SJSA1 (cell line): ENCODE measurements around the gene MFRP. TPM values are rescaled to one million over a fixed set of nuclear protein-coding genes. Genes with fewer than 3 reads are reported as not detected.

Experiments
- DNase-seq, 2 experiments: peaks; one replicate each; pipeline ENCODE4 v3.0.0-alpha.2; 2015 to 2020; ENCODE audit warnings: low spot score in 2 of 2, low read depth in 1 of 2
- H3K27ac ChIP-seq: fragments of 250-450 bp; sonication (Bioruptor Pico); 2 replicates; pipeline ENCODE4 v1.5.1; 2020; ENCODE audit warnings: mild to moderate bottlenecking, moderate library complexity
- H3K27me3 ChIP-seq: fragments of 250-450 bp; sonication (Bioruptor Pico); replicated peaks from 2 replicates; pipeline ENCODE4 v1.5.1; 2020; ENCODE audit warnings: mild to moderate bottlenecking, moderate library complexity
- H3K36me3 ChIP-seq: fragments of 250-450 bp; sonication (Bioruptor Pico); 2 replicates; pipeline ENCODE4 v1.5.1; 2020; ENCODE audit warnings: mild to moderate bottlenecking
- H3K4me1 ChIP-seq: fragments of 250-450 bp; sonication (Bioruptor Pico); replicated peaks from 2 replicates; pipeline ENCODE4 v1.6.1; 2021; ENCODE audit warnings: mild to moderate bottlenecking
- H3K4me3 ChIP-seq: fragments of 250-450 bp; sonication (Bioruptor Pico); 2 replicates; pipeline ENCODE4 v1.5.1; 2020; ENCODE audit warnings: mild to moderate bottlenecking
- H3K9me3 ChIP-seq: fragments of 250-450 bp; sonication (Bioruptor Pico); replicated peaks from 2 replicates; pipeline ENCODE4 v1.5.1; 2020; ENCODE audit warnings: mild to moderate bottlenecking
- total RNA-seq: library from RNA; depleted of rRNA; stranded (reverse); fragments of >200 nt; shearing (Covaris generic); gene quantifications from 2 replicates; pipeline ENCODE4 v1.2.3, GENCODE V29; 2014

MFRP gene
- total RNA-seq, 1 experiment from 2014 or later: not detected

- no peak for DNase-seq
- Histone ChIP-seq H3K4me1 (peaks cover 34% of the 10 kb centered on the region), H3K4me3 (no peak overlapping the region), H3K27ac (no peak overlapping the region), H3K36me3 (peaks cover 9% of the 10 kb centered on the region), H3K27me3 (no peaks in the 10 kb centered on the region), H3K9me3 (no peaks in the 10 kb centered on the region)
These were observed 5.1 kb downstream of the MFRP start for GRCh38 chr11:119341222-119342022.

GRCh38 chr11:119340335-119341221 lies 5.9 kb downstream of the MFRP start, which contains the start of gene C1QTNF5:
C1QTNF5 (minus strand) TSS chr11:119340883; CDS start chr11:119340397, 486 bp downstream.
- Histone ChIP-seq H3K27ac (no peak within 1 kb of the TSS), H3K4me3 (peak within 1 kb of the TSS; percentile 35), H3K4me1 (peaks cover 42% of the 10 kb centered on the region), H3K36me3 (peaks cover 17% of the 10 kb centered on the region), H3K9me3 (no peaks in the 10 kb centered on the region), H3K27me3 (no peaks in the 10 kb centered on the region)
- DNase-seq: no peak

- Histone ChIP-seq H3K36me3 (peaks cover 22% of the 10 kb centered on the region), H3K27me3 (no peaks in the 10 kb centered on the region), H3K27ac (no peak overlapping the region), H3K4me1 (peaks cover 50% of the 10 kb centered on the region), H3K4me3 (peak overlapping the region; percentile 35), H3K9me3 (no peaks in the 10 kb centered on the region)
- peak in 1 of 2 experiments; percentile 37 for DNase-seq
These were observed 6.7 kb downstream of the MFRP start for GRCh38 chr11:119339589-119340334.

GRCh38 chr11:119338965-119339588 lies 7.4 kb downstream of the MFRP start:
- H3K27ac ChIP-seq: peak overlapping the region; percentile 25
- H3K9me3 ChIP-seq: no peaks in the 10 kb centered on the region
- no peak for DNase-seq
- H3K4me1 ChIP-seq: peaks cover 50% of the 10 kb centered on the region
- H3K27me3 ChIP-seq: no peaks in the 10 kb centered on the region
- H3K4me3 ChIP-seq: no peak overlapping the region
- peaks cover 22% of the 10 kb centered on the region for H3K36me3 ChIP-seq

GRCh38 chr11:119338318-119338890 lies 8.1 kb downstream of the MFRP start:
- Histone ChIP-seq H3K36me3 (peaks cover 22% of the 10 kb centered on the region), H3K9me3 (no peaks in the 10 kb centered on the region), H3K27me3 (no peaks in the 10 kb centered on the region), H3K4me1 (peaks cover 50% of the 10 kb centered on the region), H3K27ac (peak overlapping the region; percentile 25), H3K4me3 (no peak overlapping the region)
- DNase-seq: no peak

- H3K4me1 ChIP-seq: peaks cover 50% of the 10 kb centered on the region
- H3K4me3 ChIP-seq: peak overlapping the region; percentile 25
- H3K27me3 ChIP-seq: no peaks in the 10 kb centered on the region
- peaks cover 22% of the 10 kb centered on the region for H3K36me3 ChIP-seq
- no peaks in the 10 kb centered on the region for H3K9me3 ChIP-seq
- DNase-seq: peak; percentile 96
- H3K27ac ChIP-seq: peak overlapping the region; percentile 63
These were observed 8.8 kb downstream of the MFRP start for GRCh38 chr11:119337581-119338317.

DNA sequence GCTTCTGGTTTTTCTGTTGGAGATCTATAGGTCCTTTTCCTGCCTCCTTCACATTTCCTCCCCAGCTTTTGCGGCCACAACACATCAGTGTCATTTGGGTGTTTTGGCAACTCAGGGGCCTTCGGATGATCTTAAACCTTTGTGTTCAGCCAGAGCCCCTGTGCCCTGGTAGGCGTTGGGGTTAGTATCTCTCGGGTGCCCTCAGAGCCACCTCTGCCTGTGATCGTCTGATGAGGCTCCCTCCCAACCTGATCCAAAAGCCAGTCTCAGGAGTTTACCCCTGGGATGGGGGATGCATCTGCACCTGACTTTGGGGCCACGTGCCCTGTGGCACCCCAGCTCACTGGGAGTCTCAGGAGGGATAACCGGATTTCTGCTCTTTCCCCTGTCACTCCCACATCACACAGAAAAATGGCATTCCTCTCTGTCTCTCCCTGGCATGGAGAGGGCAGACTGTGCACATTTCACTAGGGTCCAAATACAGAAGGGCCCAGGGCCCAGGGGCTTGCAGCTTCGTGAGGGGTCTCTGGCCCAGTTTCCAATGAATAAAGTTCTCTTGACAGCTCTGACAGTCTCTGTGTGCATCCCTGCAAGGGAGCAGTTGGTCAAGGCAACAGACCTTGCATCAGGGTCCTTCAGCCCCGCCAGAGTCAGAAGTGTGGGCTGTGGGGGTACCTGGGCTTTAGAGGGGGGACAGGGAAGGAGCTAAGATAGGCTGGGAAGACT lies 9.6 kb downstream of the MFRP start:
- no peaks in the 10 kb centered on the region for H3K27me3 ChIP-seq
- H3K4me1 ChIP-seq: peaks cover 50% of the 10 kb centered on the region
- DNase-seq: no peak
- H3K4me3 ChIP-seq: peak overlapping the region; percentile 25
- no peaks in the 10 kb centered on the region for H3K9me3 ChIP-seq
- peaks cover 22% of the 10 kb centered on the region for H3K36me3 ChIP-seq
- peak overlapping the region; percentile 63 for H3K27ac ChIP-seq

GRCh38 chr11:119335655-119336543 lies 10.6 kb downstream of the MFRP start:
- Histone ChIP-seq H3K36me3 (peaks cover 22% of the 10 kb centered on the region), H3K27me3 (no peaks in the 10 kb centered on the region), H3K9me3 (no peaks in the 10 kb centered on the region), H3K4me1 (peaks cover 50% of the 10 kb centered on the region), H3K27ac (no peak overlapping the region), H3K4me3 (peak overlapping the region; percentile 69)
- DNase-seq: no peak

GRCh38 chr11:119335091-119335654 lies 11.3 kb downstream of the MFRP start:
- DNase-seq: no peak
- peaks cover 49% of the 10 kb centered on the region for H3K4me1 ChIP-seq
- peak overlapping the region; percentile 85 for H3K27ac ChIP-seq
- H3K4me3 ChIP-seq: peak overlapping the region; percentile 69
- H3K36me3 ChIP-seq: peaks cover 22% of the 10 kb centered on the region
- no peaks in the 10 kb centered on the region for H3K27me3 ChIP-seq
- no peaks in the 10 kb centered on the region for H3K9me3 ChIP-seq

- Histone ChIP-seq H3K4me1 (peaks cover 41% of the 10 kb centered on the region), H3K4me3 (peak within 1 kb of the TSS; percentile 69)
These were observed 12.2 kb downstream of the MFRP start, which contains the start of gene RNF26 for GRCh38 chr11:119334174-119334930. RNF26 (plus strand) TSS chr11:119334527; CDS start chr11:119335123, 596 bp downstream.

More at GRCh38 chr11:119334174-119334930, 12.2 kb downstream of the MFRP start, which contains the start of gene RNF26:
- peak within 1 kb of the TSS; percentile 85 for H3K27ac ChIP-seq
- no peaks in the 10 kb centered on the region for H3K27me3 ChIP-seq
- H3K36me3 ChIP-seq: peaks cover 22% of the 10 kb centered on the region
- no peaks in the 10 kb centered on the region for H3K9me3 ChIP-seq
- DNase-seq: peak; percentile 92 to 93
